PC-3 (cell line): ENCODE results near the gene SPATA33. TPM values are rescaled to one million over a fixed set of nuclear protein-coding genes. Genes with fewer than 3 reads are reported as not detected.
A peak's percentile ranks its signal among the peaks of the same experiment; 100 is the strongest.

Experiments
- ATAC-seq: fragments of 200-7000 bp; cut with Tn5 transposase; 2 replicates; pipeline ENCODE4 v1.9.1; 2020; ENCODE audit warnings: mild to moderate bottlenecking, moderate library complexity
- BruUV-seq: library from RNA; stranded (reverse); fragments of 400-500 nt; replicated peaks from 2 replicates; lab custom pipeline; 2021; lab: Mats Ljungman, UMichigan
- CTCF ChIA-PET: fragments of 300-600 bp; sonication (Branson Sonifier 250); formaldehyde crosslinking; loops from one replicate; lab custom pipeline; 2022; ENCODE audit warnings: antibody characterized with exemption; lab: Charles Lee
- POLR2A ChIA-PET: fragments of 300-600 bp; sonication (Branson Sonifier 250); formaldehyde crosslinking; loops from one replicate; lab custom pipeline; 2022; ENCODE audit warnings: antibody characterized with exemption; ENCODE audit not compliant: unreplicated experiment; lab: Charles Lee
- DNase-seq: peaks from one replicate; pipeline ENCODE4 v3.0.0-alpha.2; 2015
- H2AFZ ChIP-seq: fragments of 300-600 bp; sonication (generic); 2 replicates; pipeline ENCODE4 v1.6.0; 2016; ENCODE audit warnings: antibody characterized with exemption, low read length
- H3F3A ChIP-seq: fragments of 300-600 bp; sonication (generic); one replicate; pipeline ENCODE4 v1.6.0; 2017; ENCODE audit warnings: antibody characterized with exemption, low read length, control low read depth, mild to moderate bottlenecking; ENCODE audit not compliant: unreplicated experiment
- H3K27ac ChIP-seq: fragments of 300-600 bp; sonication (generic); 2 replicates; pipeline ENCODE4 v1.5.1; 2016; ENCODE audit warnings: mild to moderate bottlenecking, low read length
- H3K27me3 ChIP-seq: fragments of 300-600 bp; sonication (generic); 2 replicates; pipeline ENCODE4 v1.6.1; 2016; ENCODE audit warnings: low read length, mixed read lengths
- H3K36me3 ChIP-seq: fragments of 300-600 bp; sonication (generic); 2 replicates; pipeline ENCODE4 v1.6.1; 2016; ENCODE audit warnings: low read depth, mixed run types, low read length, mixed read lengths
- H3K4me1 ChIP-seq: fragments of 300-600 bp; sonication (generic); 2 replicates; pipeline ENCODE4 v1.5.1; 2016; ENCODE audit warnings: low read length; ENCODE audit not compliant: insufficient read depth
- H3K4me2 ChIP-seq: fragments of 300-600 bp; sonication (generic); 2 replicates; pipeline ENCODE4 v1.6.0; 2016; ENCODE audit warnings: low read length
- H3K4me3 ChIP-seq: fragments of 300-600 bp; sonication (generic); 2 replicates; pipeline ENCODE4 v1.5.1; 2016; ENCODE audit warnings: mild to moderate bottlenecking, low read length, mixed read lengths
- H3K79me2 ChIP-seq: fragments of 300-600 bp; sonication (generic); 2 replicates; pipeline ENCODE4 v1.6.1; 2017; ENCODE audit warnings: low read length, mixed read lengths
- H3K9ac ChIP-seq: fragments of 300-600 bp; sonication (generic); 2 replicates; pipeline ENCODE4 v1.6.0; 2016; ENCODE audit warnings: mild to moderate bottlenecking, low read length
- H3K9me2 ChIP-seq: fragments of 300-600 bp; sonication (generic); replicated peaks from 2 replicates; pipeline ENCODE4 v1.6.1; 2016; ENCODE audit warnings: mixed run types, low read length, mixed read lengths
- H3K9me3 ChIP-seq: fragments of 300-600 bp; sonication (generic); 2 replicates; pipeline ENCODE4 v1.6.1; 2016; ENCODE audit warnings: low read length, mixed read lengths
- H4K20me1 ChIP-seq: fragments of 300-600 bp; sonication (generic); 2 replicates; pipeline ENCODE4 v1.6.1; 2016; ENCODE audit warnings: low read length, mixed read lengths
- EZH2 ChIP-seq: fragments of 300-600 bp; sonication (generic); IDR thresholded peaks from one replicate; pipeline ENCODE4 v1.6.1; 2017; ENCODE audit warnings: antibody characterized with exemption, mild to moderate bottlenecking, low read length; ENCODE audit not compliant: unreplicated experiment
- EZH2phosphoT487 ChIP-seq: fragments of 300-600 bp; sonication (generic); IDR thresholded peaks from 2 replicates; pipeline ENCODE4 v1.6.1; 2018; ENCODE audit warnings: mild to moderate bottlenecking, antibody characterized with exemption, low read length, borderline replicate concordance
- intact Hi-C: fragments of 100-400 bp; cut with micrococcal nuclease; formaldehyde crosslinking; loops from 2 replicates; pipeline ENCODE4 v1.9.0; 2023
- total RNA-seq: library from RNA; depleted of rRNA; stranded (reverse); fragments of >200 nt; gene quantifications from 2 replicates; pipeline ENCODE4 v1.2.3, GENCODE V29; 2014
- TF ChIP-seq, protein P1 (sequence below): fragments of 300-600 bp; sonication (generic); conservative IDR thresholded peaks from 2 replicates; pipeline ENCODE4 v1.5.1; 2017; ENCODE audit warnings: antibody characterized with exemption, low read depth, mild to moderate bottlenecking, low read length

Gene SPATA33
- total RNA-seq, 1 experiment from 2014 or later, result 7.9 TPM

DNA sequence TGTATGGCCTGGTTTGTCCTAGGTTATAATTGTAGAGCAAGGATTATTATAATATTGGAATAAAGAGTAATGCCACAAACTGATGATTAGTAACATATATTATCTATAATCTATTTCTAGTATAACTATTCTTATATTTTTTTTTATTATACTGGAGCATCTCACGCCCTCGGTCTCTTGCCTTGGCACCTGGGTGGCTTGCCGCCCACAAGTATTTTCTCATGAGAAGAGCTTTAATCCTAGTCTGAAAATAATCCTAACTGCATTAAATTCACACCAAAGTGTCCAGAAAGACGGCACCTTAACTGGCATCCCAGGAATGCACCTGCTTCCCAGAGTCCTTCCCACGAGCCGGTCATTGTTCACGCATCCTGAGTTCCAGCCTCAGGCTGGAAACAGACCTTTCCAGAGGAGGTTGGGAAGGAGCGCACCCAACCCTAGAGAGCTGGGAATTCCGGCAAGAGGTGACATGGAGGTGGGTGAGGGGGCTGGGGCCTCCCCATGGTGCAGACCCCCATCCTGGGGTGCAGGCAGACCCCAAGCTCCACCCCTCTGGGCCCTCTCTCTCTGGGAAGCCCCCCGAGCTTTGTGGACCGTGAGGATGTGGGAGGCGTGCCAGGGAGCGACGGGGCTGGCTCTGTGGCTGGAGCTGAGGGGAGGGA lies 16.0 kb upstream of the SPATA33 start:
- H3K79me2 ChIP-seq, result no peaks in the 10 kb centered on the region
- no peaks in the 10 kb centered on the region for H3K9me2 ChIP-seq
- intact Hi-C loops, result loop anchor here (1.0 kb wide), 2 partner anchors 26 to 67 kb away; no protein-coding TSS in a partner anchor
- no peaks in the 10 kb centered on the region for H3K4me1 ChIP-seq
- no peaks in the 10 kb centered on the region for H3F3A ChIP-seq
- ATAC-seq, result no peak
- BruUV-seq, result no TSS peak
- no peaks in the 10 kb centered on the region for H3K36me3 ChIP-seq
- no peak for DNase-seq
- H3K9ac ChIP-seq, result no peak overlapping the region
- CTCF ChIA-PET, result no interaction called here
- peak overlapping the region; percentile 71; the same call in 1 of the 2 replicates for H3K4me2 ChIP-seq
- POLR2A ChIA-PET, result interaction anchor here (0.6 kb wide), 1 partner anchor 66 kb away, joined by 7 read pairs; no protein-coding TSS in a partner anchor
- H2AFZ ChIP-seq, result no peak overlapping the region
- H3K9me3 ChIP-seq, result no peaks in the 10 kb centered on the region
- no peak overlapping the region for H3K4me3 ChIP-seq
- no peak overlapping the region for H3K27ac ChIP-seq
- TF ChIP-seq, protein P1, sequence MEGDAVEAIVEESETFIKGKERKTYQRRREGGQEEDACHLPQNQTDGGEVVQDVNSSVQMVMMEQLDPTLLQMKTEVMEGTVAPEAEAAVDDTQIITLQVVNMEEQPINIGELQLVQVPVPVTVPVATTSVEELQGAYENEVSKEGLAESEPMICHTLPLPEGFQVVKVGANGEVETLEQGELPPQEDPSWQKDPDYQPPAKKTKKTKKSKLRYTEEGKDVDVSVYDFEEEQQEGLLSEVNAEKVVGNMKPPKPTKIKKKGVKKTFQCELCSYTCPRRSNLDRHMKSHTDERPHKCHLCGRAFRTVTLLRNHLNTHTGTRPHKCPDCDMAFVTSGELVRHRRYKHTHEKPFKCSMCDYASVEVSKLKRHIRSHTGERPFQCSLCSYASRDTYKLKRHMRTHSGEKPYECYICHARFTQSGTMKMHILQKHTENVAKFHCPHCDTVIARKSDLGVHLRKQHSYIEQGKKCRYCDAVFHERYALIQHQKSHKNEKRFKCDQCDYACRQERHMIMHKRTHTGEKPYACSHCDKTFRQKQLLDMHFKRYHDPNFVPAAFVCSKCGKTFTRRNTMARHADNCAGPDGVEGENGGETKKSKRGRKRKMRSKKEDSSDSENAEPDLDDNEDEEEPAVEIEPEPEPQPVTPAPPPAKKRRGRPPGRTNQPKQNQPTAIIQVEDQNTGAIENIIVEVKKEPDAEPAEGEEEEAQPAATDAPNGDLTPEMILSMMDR, result no peak
- no peak for TF ChIP-seq EZH2phosphoT487
- no peak for TF ChIP-seq EZH2
- no peaks in the 10 kb centered on the region for H4K20me1 ChIP-seq
- no peaks in the 10 kb centered on the region for H3K27me3 ChIP-seq

GRCh38 chr16:89642574-89642973 lies 15.1 kb upstream of the SPATA33 start:
- DNase-seq (no peak), ATAC-seq (no peak)
- no peaks in the 10 kb centered on the region for H3K9me3 ChIP-seq
- H3K4me3 ChIP-seq, result no peak overlapping the region
- no TSS peak for BruUV-seq
- CTCF ChIA-PET, result no interaction called here
- no peaks in the 10 kb centered on the region; the same call in 1 of the 2 replicates for H3K36me3 ChIP-seq
- no peaks in the 10 kb centered on the region for H3K79me2 ChIP-seq
- H3K9me2 ChIP-seq, result no peaks in the 10 kb centered on the region
- H4K20me1 ChIP-seq, result no peaks in the 10 kb centered on the region
- POLR2A ChIA-PET, result no interaction called here
- H3K4me1 ChIP-seq, result no peaks in the 10 kb centered on the region
- H2AFZ ChIP-seq, result no peak overlapping the region
- no peak overlapping the region for H3K4me2 ChIP-seq
- H3K27ac ChIP-seq, result no peak overlapping the region
- TF ChIP-seq, protein P1, result no peak
- TF ChIP-seq EZH2phosphoT487 (no peak), EZH2 (no peak)
- intact Hi-C loops, result no loop called here
- no peaks in the 10 kb centered on the region for H3K27me3 ChIP-seq
- H3K9ac ChIP-seq, result no peak overlapping the region
- no peaks in the 10 kb centered on the region for H3F3A ChIP-seq

DNA sequence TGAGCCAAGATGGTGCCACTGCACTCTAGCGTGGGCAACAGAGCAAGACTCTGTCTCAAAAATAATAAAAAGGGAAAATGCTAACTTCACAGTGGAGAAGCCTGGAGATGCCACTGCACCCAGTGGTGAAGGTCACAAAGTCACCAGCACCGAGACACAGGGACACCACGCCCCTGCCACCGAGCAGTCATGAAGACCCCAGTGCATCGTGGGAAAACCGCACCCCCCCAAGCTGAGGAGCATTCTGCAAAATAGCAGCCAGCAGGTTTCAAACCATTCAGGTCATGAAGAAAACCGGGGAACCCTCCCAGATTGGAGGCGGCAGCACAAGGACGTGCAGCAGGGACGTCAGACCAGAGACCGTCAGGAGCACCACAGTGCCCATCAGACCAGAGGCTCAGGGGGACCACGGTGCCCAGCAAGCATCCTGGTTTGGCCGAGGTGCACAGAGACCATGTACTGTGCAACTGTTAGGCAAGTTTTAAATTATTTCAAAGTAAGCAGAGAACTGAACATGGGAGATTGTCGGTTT lies 13.8 kb upstream of the SPATA33 start:
- no TSS peak for BruUV-seq
- intact Hi-C loops, result no loop called here
- Histone ChIP-seq H3K9me2 (no peaks in the 10 kb centered on the region), H2AFZ (no peak overlapping the region), H4K20me1 (no peaks in the 10 kb centered on the region), H3K9me3 (no peaks in the 10 kb centered on the region), H3K27me3 (no peaks in the 10 kb centered on the region), H3K4me1 (no peaks in the 10 kb centered on the region), H3K36me3 (no peaks in the 10 kb centered on the region; the same call in 1 of the 2 replicates), H3F3A (no peaks in the 10 kb centered on the region), H3K9ac (no peak overlapping the region), H3K4me3 (no peak overlapping the region), H3K4me2 (no peak overlapping the region), H3K27ac (no peak overlapping the region), H3K79me2 (no peaks in the 10 kb centered on the region)
- TF ChIP-seq EZH2 (no peak), EZH2phosphoT487 (no peak)
- TF ChIP-seq, protein P1, result no peak
- ChIA-PET CTCF (no interaction called here), POLR2A (no interaction called here)
- DNase-seq (no peak), ATAC-seq (no peak)
